Stimulated activated CD4-positive, alpha-beta T cell treated with anti-CD3 and anti-CD28 coated beads, Interleukin-4, amount 100 ng/mL, for 4 hours (primary cell): Measurements from ENCODE around the gene CACNB2.

ENCODE experiments used
- DNase-seq, 2 experiments: peaks; one replicate each; pipeline ENCODE4 v3.0.0-alpha.2; 2020

CACNB2 gene

GRCh38 chr10:18345308-18345707, 205.1 kb downstream of the CACNB2 start:
- no peak for DNase-seq

GRCh38 chr10:18350340-18350739, 210.1 kb downstream of the CACNB2 start:
- no peak for DNase-seq

- DNase-seq: no peak
Observed at GRCh38 chr10:18351421-18351820, 211.2 kb downstream of the CACNB2 start.

GRCh38 chr10:18352175-18352574, 212.0 kb downstream of the CACNB2 start:
- DNase-seq: no peak

GRCh38 chr10:18359812-18360211, 219.6 kb downstream of the CACNB2 start:
- DNase-seq: no peak

- no peak for DNase-seq
Observed at GRCh38 chr10:18362892-18363291, 222.7 kb downstream of the CACNB2 start.

- no peak for DNase-seq
Observed at GRCh38 chr10:18364987-18365775, 225.0 kb downstream of the CACNB2 start.

- DNase-seq: no peak
Observed at GRCh38 chr10:18367840-18368239, 227.6 kb downstream of the CACNB2 start.

- DNase-seq: no peak
Observed at GRCh38 chr10:18368273-18368672, 228.0 kb downstream of the CACNB2 start.

GRCh38 chr10:18368682-18369081, 228.5 kb downstream of the CACNB2 start:
- no peak for DNase-seq

GRCh38 chr10:18369859-18370473, 229.7 kb downstream of the CACNB2 start:
- DNase-seq: no peak

- no peak for DNase-seq
Observed at GRCh38 chr10:18376650-18377049, 236.4 kb downstream of the CACNB2 start.

- no peak for DNase-seq
Observed at GRCh38 chr10:18377898-18378297, 237.7 kb downstream of the CACNB2 start.

- no peak for DNase-seq
Observed at GRCh38 chr10:18378766-18379165, 238.5 kb downstream of the CACNB2 start.

GRCh38 chr10:18381679-18382078, 241.5 kb downstream of the CACNB2 start:
- DNase-seq: no peak

GRCh38 chr10:18397906-18398305, 257.7 kb downstream of the CACNB2 start:
- no peak for DNase-seq

GRCh38 chr10:18399158-18399557, 258.9 kb downstream of the CACNB2 start:
- no peak for DNase-seq

- DNase-seq: no peak
Observed at GRCh38 chr10:18400201-18400905, 260.1 kb downstream of the CACNB2 start.

- DNase-seq: no peak
Observed at GRCh38 chr10:18400906-18401245, 260.7 kb downstream of the CACNB2 start.

GRCh38 chr10:18401416-18402195, 261.4 kb downstream of the CACNB2 start:
- DNase-seq: no peak

- no peak for DNase-seq
Observed at GRCh38 chr10:18402853-18403252, 262.6 kb downstream of the CACNB2 start.

- no peak for DNase-seq
Observed at GRCh38 chr10:18404530-18404929, 264.3 kb downstream of the CACNB2 start.

GRCh38 chr10:18406136-18406535, 265.9 kb downstream of the CACNB2 start:
- DNase-seq: no peak
